Measurements from ENCODE around the gene WDR1.

- TF ChIP-seq CTCF (IDR thresholded peaks at IDR 0.05; ENCODE audit: low read length) (no peak), EZH2 (IDR thresholded peaks at IDR 0.05; ENCODE audit: borderline replicate concordance, low read length) (no peak)
These were observed 13.7 kb upstream of the WDR1 start for GRCh38 chr4:10130178-10130888.

Measured in OCI-LY1 (cell line).